ENCODE results near the gene NECTIN4. TPM values are rescaled to one million over a fixed set of nuclear protein-coding genes. Genes with fewer than 3 reads are reported as not detected.

Gene NECTIN4
- total RNA-seq, 1 donor from 2014 or later, result 1.9 TPM

- Mint-ChIP-seq H3K4me1 (ENCODE audit: low read depth) (peaks cover 8% of the 10 kb centered on the region), H3K27ac (no peak overlapping the region), H3K9me3 (ENCODE audit: low read depth) (no peaks in the 10 kb centered on the region), H3K27me3 (peaks cover 6% of the 10 kb centered on the region), H3K36me3 (ENCODE audit: insufficient read depth) (no peaks in the 10 kb centered on the region), H3K4me3 (ENCODE audit: low read depth) (no peak overlapping the region)
- no peak for DNase-seq (ENCODE audit: low spot score, unreplicated experiment)
- TF ChIP-seq CTCF (IDR thresholded peaks at IDR 0.05; ENCODE audit: unreplicated experiment), result no peak
Measured at GRCh38 chr1:161091093-161091492, 1.7 kb upstream of the NECTIN4 start.

DNA sequence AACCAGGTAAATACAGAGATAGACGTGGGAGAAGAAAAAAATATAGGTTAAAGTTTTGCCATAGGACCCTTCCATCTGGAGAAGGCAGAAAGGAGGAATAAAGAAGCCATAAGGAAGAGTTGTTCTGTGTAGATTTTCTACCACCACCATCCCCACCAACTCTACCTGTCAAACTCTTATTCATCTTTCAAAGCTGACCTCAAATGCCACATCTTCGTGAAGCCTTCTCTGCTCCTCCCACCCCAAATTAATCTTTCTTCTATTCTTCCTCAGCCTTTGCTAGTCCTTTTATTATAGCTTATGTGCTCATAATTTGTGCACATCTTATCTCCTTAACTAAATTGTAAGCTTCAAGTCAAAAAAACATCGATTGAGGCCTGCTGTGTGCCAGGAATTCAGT is 1.3 kb upstream of the NECTIN4 start:
- Mint-ChIP-seq H3K36me3 (ENCODE audit: insufficient read depth) (no peaks in the 10 kb centered on the region), H3K4me3 (ENCODE audit: low read depth) (no peak overlapping the region), H3K4me1 (ENCODE audit: low read depth) (peaks cover 11% of the 10 kb centered on the region), H3K27ac (peak overlapping the region; percentile 40), H3K27me3 (peaks cover 6% of the 10 kb centered on the region), H3K9me3 (ENCODE audit: low read depth) (no peaks in the 10 kb centered on the region)
- no peak for TF ChIP-seq CTCF (IDR thresholded peaks at IDR 0.05; ENCODE audit: unreplicated experiment)
- no peak for DNase-seq (ENCODE audit: low spot score, unreplicated experiment)

- H3K4me1 Mint-ChIP-seq (ENCODE audit: low read depth), result peaks cover 14% of the 10 kb centered on the region
- no peak overlapping the region for H3K4me3 Mint-ChIP-seq (ENCODE audit: low read depth)
- TF ChIP-seq CTCF (IDR thresholded peaks at IDR 0.05; ENCODE audit: unreplicated experiment), result no peak
- no peak overlapping the region for H3K27ac Mint-ChIP-seq
- H3K9me3 Mint-ChIP-seq (ENCODE audit: low read depth), result no peaks in the 10 kb centered on the region
- H3K27me3 Mint-ChIP-seq, result peaks cover 3% of the 10 kb centered on the region
- DNase-seq (ENCODE audit: low spot score, unreplicated experiment), result no peak
- no peaks in the 10 kb centered on the region for H3K36me3 Mint-ChIP-seq (ENCODE audit: insufficient read depth)
Measured at GRCh38 chr1:161089938-161090337, 580 bp upstream of the NECTIN4 start.

GRCh38 chr1:161088587-161089110 is 709 bp downstream of the NECTIN4 start:
- Mint-ChIP-seq H3K9me3 (ENCODE audit: low read depth) (no peaks in the 10 kb centered on the region), H3K36me3 (ENCODE audit: insufficient read depth) (no peaks in the 10 kb centered on the region), H3K27me3 (no peaks in the 10 kb centered on the region), H3K27ac (peak overlapping the region; percentile 87), H3K4me3 (ENCODE audit: low read depth) (peak overlapping the region; percentile 50), H3K4me1 (ENCODE audit: low read depth) (peaks cover 26% of the 10 kb centered on the region)
- no peak for DNase-seq (ENCODE audit: low spot score, unreplicated experiment)
- no peak for TF ChIP-seq CTCF (IDR thresholded peaks at IDR 0.05; ENCODE audit: unreplicated experiment)

DNA sequence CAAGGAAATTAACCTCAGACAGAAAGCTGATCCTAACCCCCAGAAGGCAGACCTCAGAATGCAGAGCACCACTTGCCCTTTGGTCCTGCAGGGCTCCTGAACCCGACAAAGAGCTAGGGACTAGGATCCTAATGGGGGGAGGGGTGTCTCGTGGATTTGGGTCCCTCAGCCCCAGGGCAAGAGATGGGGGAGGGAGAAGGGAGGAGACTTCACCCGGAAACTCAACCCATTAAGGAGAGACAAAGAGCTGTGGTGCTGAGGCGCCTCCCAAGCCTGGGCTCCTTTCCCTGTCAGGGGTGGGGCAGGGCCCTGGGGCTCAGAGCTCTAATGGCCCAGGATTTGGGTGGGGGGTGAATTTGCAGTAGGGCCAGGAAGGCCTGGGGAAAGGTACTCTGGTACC is 2.9 kb downstream of the NECTIN4 start:
- H3K4me3 Mint-ChIP-seq (ENCODE audit: low read depth), result no peak overlapping the region
- peaks cover 35% of the 10 kb centered on the region for H3K4me1 Mint-ChIP-seq (ENCODE audit: low read depth)
- H3K27me3 Mint-ChIP-seq, result no peaks in the 10 kb centered on the region
- no peak overlapping the region for H3K27ac Mint-ChIP-seq
- no peaks in the 10 kb centered on the region for H3K36me3 Mint-ChIP-seq (ENCODE audit: insufficient read depth)
- DNase-seq (ENCODE audit: low spot score, unreplicated experiment), result no peak
- no peak for TF ChIP-seq CTCF (IDR thresholded peaks at IDR 0.05; ENCODE audit: unreplicated experiment)
- no peaks in the 10 kb centered on the region for H3K9me3 Mint-ChIP-seq (ENCODE audit: low read depth)

All from progenitor cell of endocrine pancreas (in vitro differentiated cells).